GM12892 (cell line): ENCODE results near the gene BTG4.

ENCODE experiments used
- POLR2A ChIP-seq: IDR thresholded peaks from 2 replicates; pipeline ENCODE4 v1.6.1; 2011; ENCODE audit warnings: low read depth, low read length, control low read depth
- POLR2AphosphoS5 ChIP-seq: IDR thresholded peaks from 2 replicates; pipeline ENCODE4 v1.6.1; 2011; ENCODE audit warnings: low read depth, low read length, control low read depth
- TAF1 ChIP-seq: IDR thresholded peaks from 2 replicates; pipeline ENCODE4 v1.6.1; 2011; ENCODE audit warnings: low read depth, mild to moderate bottlenecking, control low read depth, low read length, borderline replicate concordance

- TF ChIP-seq POLR2A: no peak
- no peak for TF ChIP-seq POLR2AphosphoS5
- no peak for TF ChIP-seq TAF1
Measured at GRCh38 chr11:111521135-111521534, 8.9 kb upstream of the BTG4 start.
